HG02588 (cell line): ENCODE measurements around the gene CCBE1.
"Not testable (repeated sequence)": the region's sequence is repeated elsewhere in the genome, so short reads cannot be mapped to it uniquely, and the experiment has no call there.

ENCODE experiments used
- ATAC-seq: cut with Tn5 transposase; IDR thresholded peaks from one replicate; pipeline ENCODE4 v1.9.1; 2021; ENCODE audit warnings: mild to moderate bottlenecking, moderate library complexity; ENCODE audit not compliant: unreplicated experiment

The CCBE1 gene

GRCh38 chr18:59550174-59550516, 147.1 kb downstream of the CCBE1 start:
- no peak for ATAC-seq

DNA sequence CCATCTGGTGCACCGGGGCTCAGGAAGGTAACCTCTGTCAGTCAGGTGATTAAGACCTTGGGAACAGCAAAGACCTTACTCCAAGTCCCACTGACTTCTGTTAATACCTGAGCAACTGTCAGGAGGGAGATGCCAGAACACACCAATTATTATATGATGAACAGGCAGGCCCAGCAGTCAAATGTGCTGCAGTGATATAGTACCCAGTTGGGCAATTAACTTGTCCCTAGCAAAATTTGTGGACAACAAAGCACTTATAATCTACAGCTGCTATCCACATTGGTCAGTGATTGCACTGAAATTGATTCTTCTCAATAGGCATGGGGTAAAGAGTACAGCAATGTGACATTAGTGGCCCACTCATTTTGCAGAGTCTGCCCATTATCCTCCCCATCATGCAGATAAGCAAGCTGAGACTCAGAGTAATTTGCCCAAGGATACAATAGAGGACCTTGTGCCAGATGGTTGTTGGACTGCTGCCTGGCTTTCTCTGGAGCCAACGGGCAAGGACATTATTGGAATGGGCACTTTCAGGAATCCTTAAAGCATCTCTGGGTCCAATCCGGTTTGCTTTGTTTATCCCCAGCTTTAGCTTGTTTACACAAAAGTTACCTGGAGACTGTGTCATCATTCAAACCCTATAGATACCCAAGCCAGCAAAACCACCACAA, 147.6 kb downstream of the CCBE1 start:
- ATAC-seq: no peak

- no peak for ATAC-seq
These were observed 149.5 kb downstream of the CCBE1 start for GRCh38 chr18:59547581-59548182.

GRCh38 chr18:59546188-59546587, 151.0 kb downstream of the CCBE1 start:
- no peak for ATAC-seq

- no peak for ATAC-seq
These were observed 156.4 kb downstream of the CCBE1 start for GRCh38 chr18:59540780-59541179.

- no peak for ATAC-seq
These were observed 156.9 kb downstream of the CCBE1 start for GRCh38 chr18:59540346-59540745.

GRCh38 chr18:59539108-59539507, 158.1 kb downstream of the CCBE1 start:
- no peak for ATAC-seq

- ATAC-seq: no peak
These were observed 159.6 kb downstream of the CCBE1 start for GRCh38 chr18:59537579-59537978.

DNA sequence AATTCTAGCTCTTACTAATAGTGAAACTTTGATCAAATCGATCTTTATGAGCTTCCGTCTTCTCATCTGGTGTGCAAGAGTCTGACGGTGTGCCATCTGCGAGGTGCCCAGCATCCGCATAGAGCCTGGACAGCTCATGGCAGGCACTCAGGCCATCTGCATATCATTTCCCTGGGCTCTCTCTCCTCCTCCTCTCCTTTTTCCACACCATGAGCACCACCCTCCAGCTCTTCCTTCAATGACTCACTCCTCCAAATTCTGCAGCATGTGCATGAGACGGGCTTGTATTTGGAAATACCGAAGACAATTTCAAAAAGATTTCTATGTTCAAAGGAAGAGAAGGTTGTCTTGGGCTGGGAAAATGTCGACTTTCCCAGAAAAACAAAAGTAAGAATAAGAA, 161.1 kb downstream of the CCBE1 start:
- no peak for ATAC-seq

DNA sequence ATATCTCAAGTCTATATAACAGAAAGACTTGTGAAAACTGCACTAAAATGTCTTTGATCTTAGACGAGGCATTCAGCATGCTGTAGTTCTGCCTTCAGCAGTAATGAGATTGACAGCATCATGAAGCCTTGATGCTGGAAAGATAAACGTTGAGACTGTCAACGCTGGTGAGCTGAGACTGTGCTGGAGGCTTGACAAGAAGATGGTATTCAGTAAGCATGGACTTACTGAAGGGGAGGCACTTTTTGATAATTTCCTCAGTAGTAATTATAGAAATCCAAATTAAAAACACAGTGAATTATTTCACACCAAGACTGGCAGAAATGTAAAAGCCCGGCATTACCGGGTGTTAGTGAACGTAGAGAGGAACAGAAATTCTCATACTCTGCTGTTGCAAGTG, 162.2 kb downstream of the CCBE1 start:
- ATAC-seq: no peak

DNA sequence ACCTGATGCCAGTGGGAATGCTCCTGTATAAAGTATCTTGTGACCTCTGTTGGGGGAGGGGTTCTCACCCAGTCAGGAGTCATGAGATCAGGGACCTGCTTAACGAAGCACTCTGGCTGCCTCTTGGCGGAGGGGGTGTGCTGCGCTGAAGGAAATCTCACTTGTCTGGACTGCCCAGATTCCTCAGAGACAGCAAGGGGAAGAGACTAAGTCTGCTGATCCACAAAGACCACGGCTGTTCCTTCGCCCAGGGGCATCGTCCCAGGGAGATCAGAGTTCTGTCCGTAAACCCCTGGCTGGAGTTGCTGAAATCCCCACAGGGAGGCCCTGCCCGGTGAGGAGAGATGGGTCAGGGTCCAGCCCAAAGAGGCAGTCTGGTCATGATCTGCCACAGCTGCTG, 168.4 kb downstream of the CCBE1 start:
- no peak for ATAC-seq

- ATAC-seq: no peak
These were observed 176.5 kb downstream of the CCBE1 start for GRCh38 chr18:59520562-59521355.

DNA sequence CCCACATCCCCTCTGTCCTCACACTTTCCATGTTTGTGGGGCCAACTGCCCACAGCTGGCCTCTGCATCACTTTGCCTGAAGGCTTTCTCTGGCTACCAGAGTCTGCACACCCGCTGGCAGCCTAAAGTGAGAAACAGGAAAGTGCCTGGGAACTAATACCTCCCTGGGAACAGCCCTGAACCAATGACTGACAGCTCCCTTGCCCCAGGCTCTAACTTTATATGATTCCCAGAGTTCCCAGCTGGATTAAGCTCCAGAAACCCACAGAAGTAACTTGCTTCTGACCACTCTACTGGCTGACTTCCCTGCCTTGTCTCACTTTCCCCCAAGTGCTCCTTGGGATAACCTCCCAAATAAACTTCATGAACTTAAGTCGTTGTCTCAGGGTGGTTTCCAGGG, 178.5 kb downstream of the CCBE1 start:
- no peak for ATAC-seq

DNA sequence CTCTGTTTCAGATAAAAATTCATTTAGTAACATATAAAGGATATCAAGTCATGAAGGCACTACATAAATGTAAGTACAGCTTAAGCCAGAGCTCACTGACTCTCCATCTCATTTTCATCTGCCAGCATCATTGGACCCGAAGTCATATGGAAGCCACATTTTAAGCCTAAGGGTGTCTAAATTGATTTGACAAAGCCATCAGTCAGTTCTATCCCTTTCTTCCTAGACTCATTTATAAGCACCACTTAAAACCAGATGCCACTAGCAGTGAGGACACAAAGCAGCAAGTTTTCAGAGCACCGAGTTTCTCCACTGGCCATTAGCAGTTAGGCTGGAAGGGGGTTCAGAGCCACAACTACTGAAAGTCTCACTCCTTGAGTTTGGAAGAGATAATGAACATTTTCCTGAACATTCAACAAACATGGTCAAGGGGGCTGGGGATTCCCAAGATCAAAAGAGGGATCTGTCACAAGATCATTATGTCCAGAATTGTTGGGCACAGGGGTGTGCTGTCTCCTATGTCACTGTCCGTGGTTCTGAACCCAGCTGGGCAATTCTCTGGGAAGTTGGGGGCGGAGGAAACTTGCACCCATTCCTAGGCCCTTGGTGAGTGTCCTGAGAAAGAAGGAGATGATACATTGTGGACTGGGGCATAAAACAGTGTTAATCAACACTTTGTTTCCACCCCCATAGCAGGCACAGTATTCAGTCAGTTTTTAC, 179.6 kb downstream of the CCBE1 start:
- ATAC-seq: no peak

- no peak for ATAC-seq
These were observed 180.7 kb downstream of the CCBE1 start for GRCh38 chr18:59516356-59517155.

DNA sequence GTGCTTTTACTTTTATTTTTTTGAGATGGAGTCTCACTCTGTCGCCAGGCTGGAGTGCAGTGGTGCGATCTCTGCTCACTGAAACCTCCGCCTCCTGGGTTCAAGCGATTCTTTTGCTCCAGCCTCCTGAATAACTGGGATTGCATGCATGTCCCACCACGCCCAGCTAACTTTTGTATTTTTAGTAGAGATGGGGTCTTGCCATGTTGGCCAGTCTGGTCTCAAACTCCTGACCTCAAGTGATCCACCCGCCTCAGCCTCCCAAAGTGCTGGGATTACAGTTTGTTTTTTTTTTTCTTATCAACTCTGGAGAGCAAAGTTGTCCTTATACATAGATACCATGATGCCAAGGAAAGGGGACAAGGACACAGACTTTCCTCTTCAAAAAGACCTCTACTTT, 181.3 kb downstream of the CCBE1 start:
- ATAC-seq: not testable (repeated sequence)

DNA sequence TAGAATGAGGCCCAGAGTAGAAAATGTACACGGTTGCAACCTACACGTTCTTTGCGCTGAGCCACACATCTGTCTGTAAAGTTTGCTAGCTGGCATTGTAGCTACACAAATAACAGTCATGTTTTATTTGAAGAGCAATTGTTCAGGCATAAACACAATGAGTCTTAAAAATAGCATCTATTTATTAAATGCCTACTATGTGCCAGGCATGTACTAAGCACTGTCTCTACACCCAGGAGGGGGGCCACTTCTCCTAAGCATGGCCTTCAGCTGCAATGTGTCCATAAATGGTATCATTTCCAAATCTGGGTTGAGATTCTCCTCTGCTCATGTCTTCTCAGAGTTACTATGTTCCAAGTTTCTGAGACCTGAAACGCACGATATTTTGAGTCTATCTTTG, 182.1 kb downstream of the CCBE1 start:
- no peak for ATAC-seq

DNA sequence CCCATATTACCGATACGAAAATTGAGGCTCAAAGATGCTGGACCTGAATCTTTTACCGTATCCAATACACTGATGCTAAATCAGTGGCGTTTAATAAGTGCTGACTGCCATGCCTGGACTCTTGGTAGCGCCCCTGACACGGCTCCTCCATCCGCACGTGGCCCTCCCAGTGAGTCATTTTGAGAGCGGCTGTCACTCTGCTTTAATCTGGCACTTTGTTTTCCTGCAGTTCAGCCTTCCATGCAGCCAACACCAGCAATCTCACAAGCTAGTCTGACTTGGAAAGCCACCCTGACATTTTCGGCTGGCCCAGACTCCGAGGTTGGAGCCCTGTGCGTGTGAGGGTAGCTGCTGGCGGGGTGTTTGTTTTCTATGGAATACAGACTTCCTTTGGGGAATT, 183.0 kb downstream of the CCBE1 start:
- ATAC-seq: no peak

DNA sequence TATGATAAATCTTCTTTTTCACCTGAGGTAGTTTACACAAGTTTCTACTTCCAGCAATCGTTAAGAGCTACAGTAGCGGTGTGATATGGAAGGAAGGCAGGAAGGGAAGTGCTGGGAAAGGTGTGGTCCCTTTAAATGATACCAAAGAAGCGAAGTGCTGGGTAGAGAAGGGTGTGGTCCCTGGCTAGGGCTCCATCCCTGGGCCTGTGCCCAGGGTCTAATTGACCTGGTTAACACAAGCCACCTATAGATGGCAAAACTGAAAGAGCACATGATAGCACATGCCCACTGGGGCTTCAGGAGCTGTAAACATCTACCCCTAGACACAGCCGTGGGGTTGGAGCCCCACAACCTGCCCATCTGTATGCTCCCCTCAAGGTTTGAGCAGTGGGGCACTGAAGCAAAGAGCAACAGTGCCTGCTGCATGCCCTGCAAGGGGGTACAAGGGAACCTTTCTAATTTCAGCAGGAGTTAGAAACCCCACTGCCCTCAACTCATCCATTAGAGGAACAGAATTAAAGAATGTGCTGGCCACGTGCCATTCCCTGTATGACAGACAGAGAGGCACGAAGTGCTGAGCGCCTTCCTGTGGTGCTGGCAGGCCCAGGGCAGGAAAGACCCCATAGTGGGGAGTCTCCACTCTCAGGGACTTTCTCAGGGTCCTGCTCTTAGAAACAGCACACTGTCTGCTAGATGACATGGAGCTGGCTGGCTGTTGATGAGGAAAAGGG, 185.0 kb downstream of the CCBE1 start:
- no peak for ATAC-seq
